WTC11 (cell line): ENCODE measurements around the gene CBLIF. TPM values are rescaled to one million over a fixed set of nuclear protein-coding genes. Genes with fewer than 3 reads are reported as not detected.
"Not testable (repeated sequence)": the region's sequence is repeated elsewhere in the genome, so short reads cannot be mapped to it uniquely, and the experiment has no call there.

ENCODE experiments used
- ATAC-seq: fragments of 200-7000 bp; cut with Tn5 transposase; 2 replicates; pipeline ENCODE4 v1.10.0; 2021; ENCODE audit warnings: mild to moderate bottlenecking, moderate library complexity
- CTCF ChIA-PET: fragments of 300-600 bp; sonication (Branson Sonifier 250); formaldehyde crosslinking; loops from one replicate; lab custom pipeline; 2021; ENCODE audit warnings: antibody characterized with exemption; lab: Charles Lee
- POLR2A ChIA-PET: fragments of 350-600 bp; sonication (Branson Sonifier 250); formaldehyde crosslinking; loops from one replicate; lab custom pipeline; 2021; ENCODE audit warnings: antibody characterized with exemption; lab: Charles Lee
- DNase-seq: peaks from one replicate; pipeline ENCODE4 v3.0.0; 2021; ENCODE audit warnings: low spot score
- H3K27ac Mint-ChIP-seq: 2 replicates; pipeline ENCODE4 v1.8.0; 2021; ENCODE audit warnings: mixed read lengths
- H3K27me3 Mint-ChIP-seq: 2 replicates; pipeline ENCODE4 v1.8.0; 2021; ENCODE audit warnings: low read depth, mild to moderate bottlenecking, moderate library complexity, mixed read lengths
- H3K36me3 Mint-ChIP-seq: 2 replicates; pipeline ENCODE4 v1.8.0; 2021; ENCODE audit warnings: mixed read lengths
- H3K4me1 Mint-ChIP-seq: 2 replicates; pipeline ENCODE4 v1.8.0; 2022; ENCODE audit warnings: mixed read lengths
- H3K4me3 Mint-ChIP-seq: 2 replicates; pipeline ENCODE4 v1.8.0; 2021; ENCODE audit warnings: mild to moderate bottlenecking, moderate library complexity, mixed read lengths
- H3K9me3 Mint-ChIP-seq: 2 replicates; pipeline ENCODE4 v1.8.0; 2021; ENCODE audit warnings: mixed read lengths
- ATF1 ChIP-seq: sonication (generic); formaldehyde crosslinking; IDR thresholded peaks from 2 replicates; pipeline ENCODE4 v1.8.1; 2023; ENCODE audit warnings: mild to moderate bottlenecking, moderate library complexity, missing genetic modification reagents
- E2F1 ChIP-seq: sonication (generic); formaldehyde crosslinking; IDR thresholded peaks from 2 replicates; pipeline ENCODE4 v1.8.0; 2022; ENCODE audit warnings: mild to moderate bottlenecking, missing genetic modification reagents
- ESRRA ChIP-seq: sonication (generic); formaldehyde crosslinking; IDR thresholded peaks from 2 replicates; pipeline ENCODE4 v1.8.1; 2022; ENCODE audit warnings: mild to moderate bottlenecking, missing genetic modification reagents, borderline replicate concordance
- PRDM15 ChIP-seq: sonication (generic); formaldehyde crosslinking; IDR thresholded peaks from 2 replicates; pipeline ENCODE4 v1.8.0; 2022; ENCODE audit warnings: missing genetic modification reagents
- PRRX2 ChIP-seq: fragments of 250-450 bp; sonication (Bioruptor Pico); IDR thresholded peaks from 2 replicates; pipeline ENCODE4 v1.8.0; 2021; ENCODE audit warnings: mild to moderate bottlenecking
- SMAD4 ChIP-seq: sonication (generic); formaldehyde crosslinking; IDR thresholded peaks from 2 replicates; pipeline ENCODE4 v1.8.0; 2022; ENCODE audit warnings: mild to moderate bottlenecking, missing genetic modification reagents
- SP1 ChIP-seq: sonication (generic); formaldehyde crosslinking; conservative IDR thresholded peaks from 2 replicates; pipeline ENCODE4 v1.8.1; 2022; ENCODE audit warnings: missing genetic modification reagents
- TEAD4 ChIP-seq: sonication (generic); formaldehyde crosslinking; IDR thresholded peaks from 2 replicates; pipeline ENCODE4 v1.8.0; 2022; ENCODE audit warnings: mild to moderate bottlenecking, missing genetic modification reagents
- ZNF671 ChIP-seq: fragments of 250-450 bp; sonication (Bioruptor Pico); IDR thresholded peaks from 2 replicates; pipeline ENCODE4 v1.8.0; 2021; ENCODE audit warnings: mild to moderate bottlenecking
- ZSCAN18 ChIP-seq: fragments of 250-450 bp; sonication (Bioruptor Pico); IDR thresholded peaks from 2 replicates; pipeline ENCODE4 v2.1.2; 2022; ENCODE audit warnings: mild to moderate bottlenecking, moderate library complexity
- total RNA-seq: library from RNA; stranded (reverse); gene quantifications from 3 replicates; pipeline ENCODE4 v1.2.3, GENCODE V29; 2021
- TF ChIP-seq, protein P1 (sequence below): sonication (generic); formaldehyde crosslinking; IDR thresholded peaks from 2 replicates; pipeline ENCODE4 v1.8.1; 2022; ENCODE audit warnings: low read depth, mild to moderate bottlenecking, moderate library complexity, missing genetic modification reagents, borderline replicate concordance
- TF ChIP-seq, protein P2 (sequence below): sonication (generic); formaldehyde crosslinking; IDR thresholded peaks from 2 replicates; pipeline ENCODE4 v1.8.0; 2023; ENCODE audit warnings: mild to moderate bottlenecking, missing genetic modification reagents

Gene CBLIF
- total RNA-seq, 1 experiment from 2014 or later = not detected

- ChIA-PET CTCF (no interaction called here), POLR2A (no interaction called here)
- DNase-seq = no peak
Observed at GRCh38 chr11:59857439-59858434, 12.4 kb upstream of the CBLIF start.

GRCh38 chr11:59854871-59855270, 9.6 kb upstream of the CBLIF start:
- no peak overlapping the region for H3K27ac Mint-ChIP-seq
- POLR2A ChIA-PET = interaction anchor here (0.7 kb wide), 1 partner anchor 46 kb away, joined by 3 read pairs; no protein-coding TSS in a partner anchor
- TF ChIP-seq, protein P1, sequence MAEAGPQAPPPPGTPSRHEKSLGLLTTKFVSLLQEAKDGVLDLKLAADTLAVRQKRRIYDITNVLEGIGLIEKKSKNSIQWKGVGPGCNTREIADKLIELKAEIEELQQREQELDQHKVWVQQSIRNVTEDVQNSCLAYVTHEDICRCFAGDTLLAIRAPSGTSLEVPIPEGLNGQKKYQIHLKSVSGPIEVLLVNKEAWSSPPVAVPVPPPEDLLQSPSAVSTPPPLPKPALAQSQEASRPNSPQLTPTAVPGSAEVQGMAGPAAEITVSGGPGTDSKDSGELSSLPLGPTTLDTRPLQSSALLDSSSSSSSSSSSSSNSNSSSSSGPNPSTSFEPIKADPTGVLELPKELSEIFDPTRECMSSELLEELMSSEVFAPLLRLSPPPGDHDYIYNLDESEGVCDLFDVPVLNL (CRISPR knock-in tag) = no peak
- TF ChIP-seq E2F1 (CRISPR knock-in tag) = no peak
- TF ChIP-seq, all 79 proteins: peak for 0
- CTCF ChIA-PET = no interaction called here
- Mint-ChIP-seq H3K36me3 (no peaks in the 10 kb centered on the region), H3K9me3 (peaks cover 3% of the 10 kb centered on the region), H3K4me1 (peaks cover 16% of the 10 kb centered on the region), H3K4me3 (no peak overlapping the region), H3K27me3 (no peaks in the 10 kb centered on the region)
- DNase-seq = no peak
- no peak for ATAC-seq

More at GRCh38 chr11:59857439-59858434, 12.4 kb upstream of the CBLIF start:
- peak; percentile 86 for ATAC-seq
- TF ChIP-seq TEAD4 (CRISPR knock-in tag) (no peak), PRDM15 (CRISPR knock-in tag) (no peak), ATF1 (no peak)
- no peaks in the 10 kb centered on the region for H3K9me3 Mint-ChIP-seq
- peaks cover 16% of the 10 kb centered on the region for H3K4me1 Mint-ChIP-seq
- no peak overlapping the region for H3K4me3 Mint-ChIP-seq
- H3K36me3 Mint-ChIP-seq = no peaks in the 10 kb centered on the region
- peak overlapping the region; percentile 72; the same call in 1 of the 2 replicates for H3K27ac Mint-ChIP-seq
- H3K27me3 Mint-ChIP-seq = no peaks in the 10 kb centered on the region

DNA sequence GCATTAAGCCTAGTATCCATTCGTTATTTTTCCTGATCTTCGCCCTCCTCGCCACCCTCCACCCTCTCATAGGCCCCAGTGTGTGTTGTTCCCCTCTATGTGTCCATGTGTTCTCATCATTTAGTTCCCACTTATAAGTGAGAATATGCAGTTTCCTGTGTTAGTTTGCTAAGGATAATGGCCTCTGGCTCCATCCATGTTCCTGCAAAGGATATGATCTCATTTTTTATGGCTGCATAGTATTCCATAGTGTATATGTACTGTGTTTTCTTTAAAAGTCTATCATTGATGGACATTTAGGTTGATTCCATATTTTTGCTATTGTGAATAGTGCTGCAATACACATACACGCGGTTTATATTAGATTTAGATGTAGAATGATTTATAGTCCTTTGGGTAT, 6.1 kb upstream of the CBLIF start:
- H3K36me3 Mint-ChIP-seq, H3K9me3 Mint-ChIP-seq, DNase-seq, H3K27ac Mint-ChIP-seq, H3K4me3 Mint-ChIP-seq, H3K27me3 Mint-ChIP-seq, CTCF ChIA-PET, H3K4me1 Mint-ChIP-seq, ATAC-seq, POLR2A ChIA-PET: not testable (repeated sequence)

- not testable (repeated sequence) for H3K27ac Mint-ChIP-seq, H3K4me1 Mint-ChIP-seq
Observed at GRCh38 chr11:59849551-59849950, 4.3 kb upstream of the CBLIF start.

DNA sequence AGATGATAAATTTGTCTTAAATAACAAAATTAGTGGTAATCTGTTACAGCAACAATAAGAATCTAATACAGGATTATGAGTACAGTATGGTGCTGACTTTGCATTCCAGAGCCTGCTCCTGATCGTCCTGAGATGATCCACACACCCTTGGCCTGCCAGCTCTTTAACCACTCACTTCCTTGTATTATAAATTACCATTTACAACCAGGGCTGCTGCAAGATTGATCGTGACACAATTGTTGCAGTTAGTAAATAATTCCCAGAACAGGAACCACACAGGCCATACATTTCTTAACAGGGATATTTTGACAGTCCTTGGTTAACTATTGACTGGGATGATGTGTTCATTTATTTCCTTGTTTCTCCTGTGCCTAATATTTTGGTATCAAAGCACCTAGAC, 3.8 kb upstream of the CBLIF start:
- H3K27ac Mint-ChIP-seq = no peak overlapping the region
- no peak overlapping the region for H3K4me3 Mint-ChIP-seq
- peaks cover 7% of the 10 kb centered on the region for H3K9me3 Mint-ChIP-seq
- ChIA-PET POLR2A (no interaction called here), CTCF (no interaction called here)
- H3K27me3 Mint-ChIP-seq = no peaks in the 10 kb centered on the region
- peaks cover 6% of the 10 kb centered on the region for H3K4me1 Mint-ChIP-seq
- DNase-seq = no peak
- ATAC-seq = no peak
- no peaks in the 10 kb centered on the region for H3K36me3 Mint-ChIP-seq
- TF ChIP-seq PRRX2 (CRISPR knock-in tag) (no peak), ZNF671 (CRISPR knock-in tag) (no peak), SMAD4 (CRISPR knock-in tag) (no peak), ZSCAN18 (CRISPR knock-in tag) (no peak), SP1 (CRISPR knock-in tag) (no peak), ESRRA (no peak)
- TF ChIP-seq, protein P2, sequence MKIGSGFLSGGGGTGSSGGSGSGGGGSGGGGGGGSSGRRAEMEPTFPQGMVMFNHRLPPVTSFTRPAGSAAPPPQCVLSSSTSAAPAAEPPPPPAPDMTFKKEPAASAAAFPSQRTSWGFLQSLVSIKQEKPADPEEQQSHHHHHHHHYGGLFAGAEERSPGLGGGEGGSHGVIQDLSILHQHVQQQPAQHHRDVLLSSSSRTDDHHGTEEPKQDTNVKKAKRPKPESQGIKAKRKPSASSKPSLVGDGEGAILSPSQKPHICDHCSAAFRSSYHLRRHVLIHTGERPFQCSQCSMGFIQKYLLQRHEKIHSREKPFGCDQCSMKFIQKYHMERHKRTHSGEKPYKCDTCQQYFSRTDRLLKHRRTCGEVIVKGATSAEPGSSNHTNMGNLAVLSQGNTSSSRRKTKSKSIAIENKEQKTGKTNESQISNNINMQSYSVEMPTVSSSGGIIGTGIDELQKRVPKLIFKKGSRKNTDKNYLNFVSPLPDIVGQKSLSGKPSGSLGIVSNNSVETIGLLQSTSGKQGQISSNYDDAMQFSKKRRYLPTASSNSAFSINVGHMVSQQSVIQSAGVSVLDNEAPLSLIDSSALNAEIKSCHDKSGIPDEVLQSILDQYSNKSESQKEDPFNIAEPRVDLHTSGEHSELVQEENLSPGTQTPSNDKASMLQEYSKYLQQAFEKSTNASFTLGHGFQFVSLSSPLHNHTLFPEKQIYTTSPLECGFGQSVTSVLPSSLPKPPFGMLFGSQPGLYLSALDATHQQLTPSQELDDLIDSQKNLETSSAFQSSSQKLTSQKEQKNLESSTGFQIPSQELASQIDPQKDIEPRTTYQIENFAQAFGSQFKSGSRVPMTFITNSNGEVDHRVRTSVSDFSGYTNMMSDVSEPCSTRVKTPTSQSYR (CRISPR knock-in tag) = no peak
- TF ChIP-seq, protein P1 (CRISPR knock-in tag) = no peak

More at GRCh38 chr11:59849551-59849950, 4.3 kb upstream of the CBLIF start:
- ATAC-seq, H3K4me3 Mint-ChIP-seq, H3K9me3 Mint-ChIP-seq, H3K36me3 Mint-ChIP-seq, POLR2A ChIA-PET, H3K27me3 Mint-ChIP-seq, DNase-seq, CTCF ChIA-PET: not testable (repeated sequence)
